ENCODE data around the gene CCDC73.
"Not testable (repeated sequence)": the region's sequence is repeated elsewhere in the genome, so short reads cannot be mapped to it uniquely, and the experiment has no call there.

CCDC73 gene

GRCh38 chr11:32796425-32796824 lies 2.0 kb upstream of the CCDC73 start:
- DNase-seq (ENCODE audit: insufficient read length, low spot score) (no peak), FAIRE-seq (no peak)
- TF ChIP-seq CTCF (IDR thresholded peaks at IDR 0.05; ENCODE audit: insufficient read depth, missing control alignments): no peak

GRCh38 chr11:32792948-32793475 lies 1.4 kb downstream of the CCDC73 start:
- peak; percentile 69 for TF ChIP-seq CTCF (IDR thresholded peaks at IDR 0.05; ENCODE audit: insufficient read depth, missing control alignments)
- peak; percentile 48 for FAIRE-seq
- no peak for DNase-seq (ENCODE audit: insufficient read length, low spot score)

- DNase-seq (ENCODE audit: insufficient read length, low spot score): no peak
- no peak for FAIRE-seq
- no peak for TF ChIP-seq CTCF (IDR thresholded peaks at IDR 0.05; ENCODE audit: insufficient read depth, missing control alignments)
These were observed 2.1 kb downstream of the CCDC73 start for GRCh38 chr11:32792111-32792947.

- FAIRE-seq: no peak
- DNase-seq (ENCODE audit: insufficient read length, low spot score): no peak
- no peak for TF ChIP-seq CTCF (IDR thresholded peaks at IDR 0.05; ENCODE audit: insufficient read depth, missing control alignments)
These were observed 3.5 kb downstream of the CCDC73 start for GRCh38 chr11:32790916-32791315.

GRCh38 chr11:32786811-32787210 lies 7.7 kb downstream of the CCDC73 start:
- no peak for FAIRE-seq
- no peak for DNase-seq (ENCODE audit: insufficient read length, low spot score)
- no peak for TF ChIP-seq CTCF (IDR thresholded peaks at IDR 0.05; ENCODE audit: insufficient read depth, missing control alignments)

- no peak for FAIRE-seq
- DNase-seq (ENCODE audit: insufficient read length, low spot score): no peak
- no peak for TF ChIP-seq CTCF (IDR thresholded peaks at IDR 0.05; ENCODE audit: insufficient read depth, missing control alignments)
These were observed 9.2 kb downstream of the CCDC73 start for GRCh38 chr11:32785262-32785661.

GRCh38 chr11:32781721-32782120 lies 12.7 kb downstream of the CCDC73 start:
- FAIRE-seq: no peak
- no peak for TF ChIP-seq CTCF (IDR thresholded peaks at IDR 0.05; ENCODE audit: insufficient read depth, missing control alignments)
- no peak for DNase-seq (ENCODE audit: insufficient read length, low spot score)

GRCh38 chr11:32780839-32781238 lies 13.6 kb downstream of the CCDC73 start:
- not testable (repeated sequence) for DNase-seq (ENCODE audit: insufficient read length, low spot score); FAIRE-seq

Data from D721Med (cell line).